Measurements from ENCODE around the gene FARP2.
"Not testable (repeated sequence)": the region's sequence is repeated elsewhere in the genome, so short reads cannot be mapped to it uniquely, and the experiment has no call there.

FARP2 gene

GRCh38 chr2:241506793-241507429 is 150.8 kb downstream of the FARP2 start:
- in situ Hi-C loops (cut with HindIII; ENCODE audit: low pct_unique_long_range_greater_than_20kb, low sequenced_read_pairs), result no loop called here
- DNase-seq (ENCODE audit: low read depth in 1 of 2, low spot score in 1 of 2), result no peak
- no peak for TF ChIP-seq JUND (IDR thresholded peaks at IDR 0.05; ENCODE audit: low read depth)

- in situ Hi-C loops (cut with HindIII; ENCODE audit: low pct_unique_long_range_greater_than_20kb, low sequenced_read_pairs), result no loop called here
Observed at GRCh38 chr2:241507430-241508239, 151.6 kb downstream of the FARP2 start.

DNA sequence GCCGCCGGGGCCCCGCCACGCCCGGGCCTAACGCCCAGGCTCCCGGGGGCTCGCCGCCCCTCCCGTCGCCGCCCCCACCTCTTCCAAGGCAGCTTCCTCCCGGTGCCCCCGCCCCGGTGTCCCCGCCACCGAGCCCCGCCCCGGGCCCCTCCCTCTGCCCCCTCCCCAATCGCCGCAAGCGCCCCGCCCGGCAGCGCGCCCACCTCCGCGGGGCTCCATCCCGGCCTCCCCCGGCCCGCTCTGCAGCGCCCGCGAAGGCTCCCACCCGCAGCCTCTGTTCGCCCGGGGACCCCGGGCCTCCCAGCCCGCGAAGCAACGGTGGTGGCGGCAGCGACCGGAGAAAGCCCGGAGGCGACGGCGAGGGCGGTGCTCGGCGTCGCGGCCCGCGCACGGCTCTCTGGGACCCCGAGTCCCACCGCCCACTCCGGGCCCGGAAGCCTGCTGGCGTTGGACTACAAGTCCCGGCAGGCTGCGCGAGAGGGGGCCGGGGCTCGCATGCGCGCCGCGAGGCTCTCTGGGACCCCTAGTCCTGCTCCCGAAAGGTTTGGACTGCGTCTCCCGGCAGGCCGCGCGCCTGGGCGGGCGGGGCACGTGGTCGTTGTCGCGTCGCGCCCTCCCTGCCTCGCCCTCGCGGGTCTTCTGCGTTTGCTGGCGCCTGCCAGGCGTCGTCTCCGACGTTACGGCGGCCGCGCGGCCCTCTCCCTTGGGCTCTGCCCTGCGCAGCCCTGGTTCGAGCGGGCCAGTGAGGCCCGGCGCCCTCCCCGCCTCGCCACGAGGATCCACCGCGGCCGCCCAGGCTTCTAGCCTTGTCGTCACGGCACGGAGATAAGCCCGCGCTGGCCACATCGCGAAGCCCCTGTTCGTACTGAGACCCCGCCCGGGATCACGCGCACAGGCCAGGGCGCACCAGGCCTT is 152.4 kb downstream of the FARP2 start, which contains the start of gene STK25:
Gene STK25, minus strand, starts transcription at position 345 of the 915 bp plus-strand sequence. CDS start 549 bp downstream, outside the sequence.
- in situ Hi-C loops (cut with HindIII; ENCODE audit: low pct_unique_long_range_greater_than_20kb, low sequenced_read_pairs), result no loop called here
- peak; percentile 96 to 98 for DNase-seq (ENCODE audit: low read depth in 1 of 2, low spot score in 1 of 2)
- TF ChIP-seq JUND (IDR thresholded peaks at IDR 0.05; ENCODE audit: low read depth), result no peak

More at GRCh38 chr2:241507430-241508239, 151.6 kb downstream of the FARP2 start:
- no peak for TF ChIP-seq JUND (IDR thresholded peaks at IDR 0.05; ENCODE audit: low read depth)
- peak; percentile 33 to 39 for DNase-seq (ENCODE audit: low read depth in 1 of 2, low spot score in 1 of 2)

- DNase-seq (ENCODE audit: low read depth in 1 of 2, low spot score in 1 of 2), result no peak
- TF ChIP-seq JUND (IDR thresholded peaks at IDR 0.05; ENCODE audit: low read depth), result no peak
- in situ Hi-C loops (cut with HindIII; ENCODE audit: low pct_unique_long_range_greater_than_20kb, low sequenced_read_pairs), result no loop called here
Observed at GRCh38 chr2:241509155-241509784, 153.2 kb downstream of the FARP2 start.

GRCh38 chr2:241511091-241511741 is 155.1 kb downstream of the FARP2 start:
- DNase-seq (ENCODE audit: low read depth in 1 of 2, low spot score in 1 of 2), result no peak
- in situ Hi-C loops (cut with HindIII; ENCODE audit: low pct_unique_long_range_greater_than_20kb, low sequenced_read_pairs), result no loop called here
- TF ChIP-seq JUND (IDR thresholded peaks at IDR 0.05; ENCODE audit: low read depth), result no peak

- in situ Hi-C loops (cut with HindIII; ENCODE audit: low pct_unique_long_range_greater_than_20kb, low sequenced_read_pairs), result no loop called here
- DNase-seq (ENCODE audit: low read depth in 1 of 2, low spot score in 1 of 2), result no peak
Observed at GRCh38 chr2:241514553-241514952, 158.5 kb downstream of the FARP2 start.

DNA sequence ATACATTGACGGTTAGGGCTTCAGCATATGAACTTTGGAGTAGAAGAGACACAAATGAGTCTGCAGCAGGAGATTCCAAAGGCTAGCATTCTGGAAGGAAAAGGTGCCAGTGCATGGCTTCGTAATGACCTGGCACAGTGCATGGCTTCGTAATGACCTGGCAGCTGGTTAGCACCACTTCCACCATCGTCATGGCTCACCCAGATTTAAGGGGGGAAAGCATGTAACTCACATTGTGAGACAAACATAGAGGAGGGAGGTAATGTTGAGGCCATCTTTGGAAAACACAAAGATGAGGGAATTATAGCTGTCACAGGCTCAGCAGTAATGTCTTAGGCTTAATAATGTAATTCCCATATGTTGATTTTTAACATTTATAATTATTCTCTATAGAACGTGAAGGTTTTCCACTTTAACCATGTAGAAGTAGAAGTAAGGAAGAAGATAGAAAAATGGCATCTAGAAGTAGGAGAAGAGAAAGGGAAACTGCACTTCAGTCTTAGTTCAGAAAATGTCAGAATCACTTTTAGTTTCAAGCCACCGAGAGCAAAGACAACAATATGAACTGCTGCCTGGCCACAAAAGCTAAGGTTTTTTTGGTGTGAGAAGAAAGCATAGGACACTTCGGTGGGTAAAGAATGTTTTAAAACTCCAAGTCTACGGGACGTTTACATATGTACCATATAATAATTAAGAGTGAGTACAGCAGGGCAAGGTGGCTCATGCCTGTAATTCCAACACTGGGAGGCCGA is 159.1 kb downstream of the FARP2 start:
- in situ Hi-C loops (cut with HindIII; ENCODE audit: low pct_unique_long_range_greater_than_20kb, low sequenced_read_pairs), result no loop called here
- DNase-seq (ENCODE audit: low read depth in 1 of 2, low spot score in 1 of 2), result no peak
- TF ChIP-seq JUND (IDR thresholded peaks at IDR 0.05; ENCODE audit: low read depth), result no peak

More at GRCh38 chr2:241514553-241514952, 158.5 kb downstream of the FARP2 start:
- TF ChIP-seq JUND (IDR thresholded peaks at IDR 0.05; ENCODE audit: low read depth), result no peak

DNA sequence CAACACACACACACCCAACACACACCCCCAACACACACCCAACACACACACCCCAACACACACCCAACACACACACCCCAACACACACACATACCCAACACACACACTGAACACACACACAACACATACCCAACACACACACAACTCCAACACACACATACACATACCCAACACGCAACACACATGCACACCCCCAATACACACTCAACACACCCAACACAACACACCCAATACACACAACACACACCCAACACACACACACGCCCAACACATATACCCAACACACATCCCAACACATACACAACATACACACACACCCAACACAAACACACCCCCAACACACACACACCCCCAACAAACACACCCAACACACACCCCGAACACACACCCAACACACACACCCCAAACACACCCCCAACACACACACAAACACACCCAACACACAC is 160.5 kb downstream of the FARP2 start:
- in situ Hi-C loops (cut with HindIII; ENCODE audit: low pct_unique_long_range_greater_than_20kb, low sequenced_read_pairs), result no loop called here
- no peak for TF ChIP-seq JUND (IDR thresholded peaks at IDR 0.05; ENCODE audit: low read depth)
- peak in 1 of 2 experiments; percentile 8 for DNase-seq (ENCODE audit: low read depth in 1 of 2, low spot score in 1 of 2)

DNA sequence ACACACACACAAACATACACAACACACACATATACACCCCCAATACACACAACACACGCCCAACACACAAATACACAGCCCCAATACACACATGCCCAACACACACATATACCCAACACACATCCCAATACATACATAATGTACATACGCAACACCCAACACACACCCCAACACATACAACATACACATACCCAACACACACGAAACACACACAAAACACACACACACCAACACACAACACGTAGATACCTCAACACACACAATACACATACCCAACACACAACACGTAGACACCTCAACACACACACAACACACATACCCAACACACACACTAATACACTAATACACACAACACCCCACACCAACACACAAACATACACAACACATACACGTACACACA is 161.2 kb downstream of the FARP2 start:
- in situ Hi-C loops (cut with HindIII; ENCODE audit: low pct_unique_long_range_greater_than_20kb, low sequenced_read_pairs), result no loop called here
- TF ChIP-seq JUND (IDR thresholded peaks at IDR 0.05; ENCODE audit: low read depth), result no peak
- no peak for DNase-seq (ENCODE audit: low read depth in 1 of 2, low spot score in 1 of 2)

DNA sequence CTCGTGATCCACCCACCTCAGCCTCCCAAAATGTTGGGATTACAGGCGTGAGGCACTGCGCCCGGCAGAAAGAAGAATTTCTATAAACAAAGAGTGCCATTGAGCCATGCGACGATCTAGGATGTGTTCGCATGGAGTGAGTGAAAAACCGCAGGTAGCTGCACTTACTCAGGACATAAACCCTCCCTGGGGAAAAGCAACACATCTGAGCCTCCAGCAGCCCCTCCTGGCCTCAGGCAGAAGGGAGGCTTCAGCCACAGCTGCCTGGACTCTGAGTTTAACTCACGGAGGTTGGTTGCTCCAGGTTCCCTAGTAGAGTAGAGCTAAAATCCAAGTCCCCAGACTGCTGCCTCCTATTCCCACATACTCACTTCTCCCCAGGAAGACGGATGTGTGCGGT is 163.6 kb downstream of the FARP2 start:
- in situ Hi-C loops (cut with HindIII; ENCODE audit: low pct_unique_long_range_greater_than_20kb, low sequenced_read_pairs), result no loop called here
- TF ChIP-seq JUND (IDR thresholded peaks at IDR 0.05; ENCODE audit: low read depth), result no peak
- DNase-seq (ENCODE audit: low read depth in 1 of 2, low spot score in 1 of 2), result no peak

GRCh38 chr2:241522477-241522876 is 166.4 kb downstream of the FARP2 start:
- no peak for DNase-seq (ENCODE audit: low read depth in 1 of 2, low spot score in 1 of 2)
- in situ Hi-C loops (cut with HindIII; ENCODE audit: low pct_unique_long_range_greater_than_20kb, low sequenced_read_pairs), result no loop called here
- no peak for TF ChIP-seq JUND (IDR thresholded peaks at IDR 0.05; ENCODE audit: low read depth)

GRCh38 chr2:241525818-241526780 is 170.0 kb downstream of the FARP2 start:
- in situ Hi-C loops (cut with HindIII; ENCODE audit: low pct_unique_long_range_greater_than_20kb, low sequenced_read_pairs); DNase-seq (ENCODE audit: low read depth in 1 of 2, low spot score in 1 of 2): not testable (repeated sequence)

Measured in T47D (cell line).